ENCODE data around the gene SPIRE2. TPM values are rescaled to one million over a fixed set of nuclear protein-coding genes. Genes with fewer than 3 reads are reported as not detected.
"Not testable (repeated sequence)": the region's sequence is repeated elsewhere in the genome, so short reads cannot be mapped to it uniquely, and the experiment has no call there.

The SPIRE2 gene
- total RNA-seq, 1 donor from 2014 or later: 0.20 TPM

DNA sequence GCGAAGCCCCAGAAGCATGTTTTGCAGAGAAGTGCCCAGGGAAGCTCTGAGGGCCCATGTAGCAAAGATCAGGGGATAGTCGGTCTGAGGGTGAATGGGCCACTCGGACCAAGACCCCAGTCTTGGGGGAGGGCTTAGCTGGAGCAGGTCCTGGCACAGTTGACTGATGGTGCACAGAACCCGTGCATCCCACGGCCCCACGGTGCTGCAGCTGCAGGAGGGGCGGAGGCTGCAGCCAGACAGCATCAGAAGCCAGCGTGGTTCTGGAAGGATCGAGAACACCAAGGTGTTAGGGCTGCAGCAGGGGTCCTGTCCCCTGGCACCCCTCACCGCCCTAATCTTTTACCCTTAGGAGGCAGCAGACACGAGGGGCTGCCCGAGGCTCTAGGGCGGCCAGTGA is 83.9 kb downstream of the SPIRE2 start:
- no peak for DNase-seq (ENCODE audit: low read depth, low spot score)

GRCh38 chr16:89912627-89913026 is 84.4 kb downstream of the SPIRE2 start:
- DNase-seq (ENCODE audit: low read depth, low spot score): no peak

DNA sequence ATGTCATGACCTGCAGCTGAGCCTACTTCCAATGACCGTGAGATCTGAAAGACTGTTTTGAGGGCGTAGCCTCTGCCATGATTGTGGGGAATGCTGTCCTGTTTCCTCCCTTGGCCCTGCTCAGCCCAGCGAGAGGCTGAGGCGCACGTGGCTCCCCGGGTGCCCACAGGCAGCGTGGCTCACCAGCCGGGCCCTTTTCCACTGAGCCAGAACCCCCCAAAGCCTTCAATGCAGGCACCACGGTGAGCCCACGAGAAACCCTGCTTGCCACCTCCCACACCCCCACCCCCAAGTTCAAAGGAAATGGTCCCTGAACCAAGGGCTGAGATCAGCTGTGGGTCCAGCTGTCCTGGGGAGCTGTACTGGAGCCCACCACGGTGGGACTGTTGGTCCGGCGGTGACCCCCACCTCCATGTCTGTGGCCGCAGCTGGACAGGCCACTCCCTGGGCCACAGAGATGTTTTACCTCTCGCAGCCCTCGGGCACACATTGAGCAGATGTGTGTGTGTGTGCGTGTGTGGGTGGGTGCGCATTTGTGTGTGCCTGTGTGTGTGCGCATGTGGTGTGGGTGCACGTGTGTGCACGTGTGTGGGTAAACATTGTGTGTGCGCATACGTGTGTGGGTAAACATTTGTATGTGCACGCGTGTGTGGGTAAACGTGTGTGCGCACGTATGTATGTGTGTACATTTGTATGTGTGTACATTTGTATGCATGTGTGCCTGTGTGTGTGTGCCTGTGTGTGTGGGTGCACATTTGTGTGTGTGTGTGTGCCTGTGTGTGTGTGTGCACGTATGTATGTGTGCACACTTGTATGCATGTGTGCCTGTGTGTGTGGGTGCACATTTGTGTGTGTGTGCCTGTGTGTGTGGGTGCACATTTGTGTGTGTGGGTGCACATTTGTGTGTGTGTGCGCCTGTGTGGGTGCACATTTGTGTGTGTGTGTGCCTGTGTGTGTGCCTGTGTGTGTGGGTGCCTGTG is 85.4 kb downstream of the SPIRE2 start:
- no peak for DNase-seq (ENCODE audit: low read depth, low spot score)

DNA sequence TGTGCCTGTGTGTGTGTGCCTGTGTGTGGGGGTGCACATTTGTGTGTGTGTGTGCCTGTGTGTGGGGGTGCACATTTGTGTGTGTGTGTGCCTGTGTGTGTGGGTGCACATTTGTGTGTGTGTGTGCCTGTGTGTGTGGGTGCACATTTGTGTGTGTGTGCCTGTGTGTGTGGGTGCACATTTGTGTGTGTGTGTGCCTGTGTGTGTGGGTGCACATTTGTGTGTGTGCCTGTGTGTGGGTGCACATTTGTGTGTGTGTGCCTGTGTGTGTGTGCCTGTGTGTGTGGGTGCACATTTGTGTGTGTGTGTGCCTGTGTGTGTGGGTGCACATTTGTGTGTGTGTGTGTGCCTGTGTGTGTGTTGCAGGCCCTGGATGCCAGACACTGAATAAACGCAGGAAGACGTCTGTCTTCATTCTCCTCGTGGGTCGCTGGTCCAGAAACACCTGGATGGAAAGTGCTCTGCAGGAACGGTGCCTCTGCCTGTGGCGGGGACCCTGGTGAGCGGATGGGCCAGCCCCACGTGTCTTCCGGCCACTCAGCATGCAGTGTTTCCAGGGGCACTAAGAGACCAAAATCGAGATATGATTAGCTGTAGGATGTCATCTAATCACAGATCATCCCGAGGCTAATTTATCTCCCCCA is 86.5 kb downstream of the SPIRE2 start:
- not testable (repeated sequence) for DNase-seq (ENCODE audit: low read depth, low spot score)

DNA sequence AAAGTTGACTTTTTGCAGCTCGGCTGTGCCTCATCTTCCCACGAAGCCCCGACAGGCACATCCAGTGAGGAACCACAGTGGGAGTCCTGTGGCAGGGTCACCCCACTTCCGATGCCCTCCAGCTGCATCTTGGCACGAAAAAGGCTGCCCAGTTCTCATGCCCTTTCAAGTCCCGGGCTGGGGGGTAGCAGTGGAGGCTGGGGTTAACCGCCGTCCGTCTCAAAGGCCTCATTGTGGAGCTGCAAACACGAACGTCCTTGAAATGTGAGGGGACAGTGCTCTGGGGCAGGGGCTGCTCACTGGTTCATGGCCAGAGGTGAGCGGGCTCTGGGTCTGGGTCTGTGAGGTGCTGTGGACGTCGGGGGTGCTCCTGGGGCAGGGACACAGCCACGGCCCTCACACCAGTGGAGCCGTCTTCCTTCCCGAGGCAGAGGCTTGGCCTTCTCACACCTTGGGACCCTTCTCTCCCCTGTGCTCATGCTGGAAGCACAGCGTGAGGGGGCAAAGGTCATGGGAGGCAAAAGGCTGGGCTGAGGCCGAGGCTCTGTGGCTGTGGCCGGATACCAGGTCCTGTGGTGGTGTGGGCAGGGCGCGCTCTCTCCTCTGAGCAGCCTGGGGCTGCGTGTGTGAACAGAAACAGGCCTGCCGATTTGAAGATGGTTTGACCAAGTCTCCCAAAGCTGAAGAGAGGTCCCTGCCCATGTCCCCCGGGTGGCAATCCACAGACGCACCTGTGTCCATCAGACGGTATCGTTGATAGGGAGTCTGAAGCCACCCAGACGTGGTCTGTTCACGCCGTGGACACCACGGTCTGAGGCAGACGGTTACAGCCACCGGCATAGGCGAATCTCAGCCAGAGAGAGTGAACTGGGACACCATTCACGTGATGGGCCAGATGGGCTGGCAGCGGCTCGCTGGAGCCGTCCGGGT is 87.3 kb downstream of the SPIRE2 start:
- no peak for DNase-seq (ENCODE audit: low read depth, low spot score)

- DNase-seq (ENCODE audit: low read depth, low spot score): no peak
These were observed 89.6 kb downstream of the SPIRE2 start for GRCh38 chr16:89917773-89918452.

DNA sequence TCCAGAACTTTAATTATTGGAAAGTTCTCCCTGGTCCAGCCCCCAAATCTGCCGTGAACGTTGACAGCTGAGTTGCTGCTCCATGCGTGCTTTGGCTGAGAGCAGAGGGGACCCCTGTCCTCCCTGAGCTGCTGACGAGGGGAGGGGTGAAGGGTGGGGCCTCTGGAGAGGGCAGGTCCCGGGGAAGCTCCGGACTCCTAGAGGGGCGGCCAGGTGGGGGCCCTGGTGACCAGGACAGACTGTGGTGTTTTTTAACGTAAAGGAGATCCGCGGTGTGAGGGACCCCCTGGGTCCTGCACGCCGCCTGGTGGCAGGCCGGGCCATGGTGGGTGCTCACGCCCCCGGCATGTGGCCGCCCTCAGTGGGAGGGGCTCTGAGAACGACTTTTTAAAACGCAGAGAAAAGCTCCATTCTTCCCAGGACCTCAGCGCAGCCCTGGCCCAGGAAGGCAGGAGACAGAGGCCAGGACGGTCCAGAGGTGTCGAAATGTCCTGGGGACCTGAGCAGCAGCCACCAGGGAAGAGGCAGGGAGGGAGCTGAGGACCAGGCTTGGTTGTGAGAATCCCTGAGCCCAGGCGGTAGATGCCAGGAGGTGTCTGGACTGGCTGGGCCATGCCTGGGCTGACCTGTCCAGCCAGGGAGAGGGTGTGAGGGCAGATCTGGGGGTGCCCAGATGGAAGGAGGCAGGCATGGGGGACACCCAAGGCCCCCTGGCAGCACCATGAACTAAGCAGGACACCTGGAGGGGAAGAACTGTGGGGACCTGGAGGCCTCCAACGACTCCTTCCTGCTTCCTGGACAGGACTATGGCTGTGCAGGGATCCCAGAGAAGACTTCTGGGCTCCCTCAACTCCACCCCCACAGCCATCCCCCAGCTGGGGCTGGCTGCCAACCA is 90.4 kb downstream of the SPIRE2 start, which contains the start of gene MC1R:
TSS of gene MC1R (plus strand) at position 410 of the 895 bp plus-strand sequence. CDS start at position 807, 397 bp downstream.
- no peak for DNase-seq (ENCODE audit: low read depth, low spot score)

GRCh38 chr16:89919535-89920406 is 91.5 kb downstream of the SPIRE2 start:
- DNase-seq (ENCODE audit: low read depth, low spot score): no peak

DNA sequence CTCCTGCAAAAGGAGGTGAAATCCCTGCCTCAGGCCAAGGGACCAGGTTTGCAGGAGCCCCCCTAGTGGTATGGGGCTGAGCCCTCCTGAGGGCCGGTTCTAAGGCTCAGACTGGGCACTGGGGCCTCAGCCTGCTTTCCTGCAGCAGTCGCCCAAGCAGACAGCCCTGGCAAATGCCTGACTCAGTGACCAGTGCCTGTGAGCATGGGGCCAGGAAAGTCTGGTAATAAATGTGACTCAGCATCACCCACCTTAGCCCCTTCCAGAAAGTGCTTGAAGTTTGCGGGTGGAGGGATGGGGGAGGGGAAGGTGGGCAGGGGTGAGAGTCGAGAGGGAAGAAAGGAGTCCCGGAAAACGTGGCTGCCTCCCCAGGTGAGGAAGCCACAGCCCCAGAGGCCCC is 92.4 kb downstream of the SPIRE2 start:
- DNase-seq (ENCODE audit: low read depth, low spot score): no peak

Other genes starting within 250 kb of the SPIRE2 start
- gene DPEP1, start 214.8 kb upstream of the SPIRE2 start, total RNA-seq: 0.07 and 0.39 TPM in 2 replicates
- gene CHMP1A, start 170.8 kb upstream of the SPIRE2 start, total RNA-seq: 88.8 and 101 TPM in 2 replicates
- gene SPATA33, start 170.6 kb upstream of the SPIRE2 start, total RNA-seq: 2.2 and 3.3 TPM in 2 replicates
- gene CDK10, start 141.8 kb upstream of the SPIRE2 start, total RNA-seq: 37.9 and 51.5 TPM in 2 replicates
- gene SPATA2L, start 126.8 kb upstream of the SPIRE2 start, total RNA-seq: 14.8 and 16.3 TPM in 2 replicates
- 5.9 and 7.1 TPM in 2 replicates for gene VPS9D1, start 107.6 kb upstream of the SPIRE2 start, total RNA-seq
- 18.9 and 25.8 TPM in 2 replicates for gene ZNF276, start 106.9 kb upstream of the SPIRE2 start, total RNA-seq
- gene FANCA, start 11.8 kb upstream of the SPIRE2 start, total RNA-seq: 15.9 and 24.4 TPM in 2 replicates
- gene TCF25, start 45.1 kb downstream of the SPIRE2 start, total RNA-seq: 161 and 226 TPM in 2 replicates
- gene MC1R, start 90.4 kb downstream of the SPIRE2 start, total RNA-seq: 2.3 and 2.7 TPM in 2 replicates
- gene TUBB3, start 94.9 kb downstream of the SPIRE2 start, total RNA-seq: 156 and 237 TPM in 2 replicates
- 113 and 116 TPM in 2 replicates for gene DEF8, start 120.3 kb downstream of the SPIRE2 start, total RNA-seq
- 14.0 and 17.7 TPM in 2 replicates for gene DBNDD1, start 191.0 kb downstream of the SPIRE2 start, total RNA-seq
- not detected in 2 replicates for gene PRDM7, start 248.9 kb downstream of the SPIRE2 start, total RNA-seq

Data from pulmonary artery endothelial cell (primary cell).